ENCODE measurements around the gene POLR2H. TPM values are rescaled to one million over a fixed set of nuclear protein-coding genes. Genes with fewer than 3 reads are reported as not detected.

POLR2H gene
- total RNA-seq, 1 donor from 2014 or later: 60.5 TPM

- Mint-ChIP-seq H3K27me3 (no peaks in the 10 kb centered on the region), H3K4me3 (peak overlapping the region; percentile 86), H3K4me1 (peaks cover 28% of the 10 kb centered on the region), H3K36me3 (ENCODE audit: low read depth) (peaks cover 39% of the 10 kb centered on the region), H3K9me3 (no peaks in the 10 kb centered on the region), H3K27ac (peak overlapping the region; percentile 78)
- intact Hi-C loops (cut with micrococcal nuclease): loop anchor here (1.0 to 2.0 kb wide), 3 partner anchors 19 to 679 kb away; partner anchors contain the start of gene EIF2B5
- ATAC-seq (ENCODE audit: low read depth) (no peak), DNase-seq (no peak)
- POLR2A ChIA-PET: interaction anchor here (0.7 to 1.4 kb wide), 7 partner anchors 10 to 46 kb away, joined by 3 to 5 read pairs (median 3); no protein-coding TSS in a partner anchor
- TF ChIP-seq CTCF (IDR thresholded peaks at IDR 0.05): no peak
- CTCF ChIA-PET: interaction anchor here (1.4 kb wide), 1 partner anchor 27 kb away, joined by 3 read pairs; no protein-coding TSS in a partner anchor
Observed at GRCh38 chr3:184315871-184316661, 45.4 kb upstream of the POLR2H start.

- intact Hi-C loops (cut with micrococcal nuclease): no loop called here
Observed at GRCh38 chr3:184316792-184317191, 44.7 kb upstream of the POLR2H start.

GRCh38 chr3:184317201-184317600 is 44.3 kb upstream of the POLR2H start:
- no peaks in the 10 kb centered on the region for H3K27me3 Mint-ChIP-seq
- CTCF ChIA-PET: no interaction called here
- no peaks in the 10 kb centered on the region for H3K9me3 Mint-ChIP-seq
- intact Hi-C loops (cut with micrococcal nuclease): no loop called here
- H3K4me3 Mint-ChIP-seq: peak overlapping the region; percentile 21
- peaks cover 50% of the 10 kb centered on the region for H3K36me3 Mint-ChIP-seq (ENCODE audit: low read depth)
- DNase-seq: no peak
- no peak for ATAC-seq (ENCODE audit: low read depth)
- H3K4me1 Mint-ChIP-seq: peaks cover 28% of the 10 kb centered on the region
- POLR2A ChIA-PET: interaction anchor here (1.4 kb wide), 1 partner anchor 10 kb away, joined by 3 read pairs; no protein-coding TSS in a partner anchor
- H3K27ac Mint-ChIP-seq: no peak overlapping the region
- no peak for TF ChIP-seq CTCF (IDR thresholded peaks at IDR 0.05)

More at GRCh38 chr3:184316792-184317191, 44.7 kb upstream of the POLR2H start:
- POLR2A ChIA-PET: interaction anchor here (0.8 to 1.4 kb wide), 2 partner anchors 10 to 45 kb away, joined by 3 to 5 read pairs; no protein-coding TSS in a partner anchor
- Mint-ChIP-seq H3K36me3 (ENCODE audit: low read depth) (peaks cover 46% of the 10 kb centered on the region), H3K27me3 (no peaks in the 10 kb centered on the region), H3K27ac (peak overlapping the region; percentile 78), H3K9me3 (no peaks in the 10 kb centered on the region), H3K4me3 (peak overlapping the region; percentile 86), H3K4me1 (peaks cover 28% of the 10 kb centered on the region)
- ATAC-seq (ENCODE audit: low read depth) (no peak), DNase-seq (no peak)
- CTCF ChIA-PET: interaction anchor here (1.4 kb wide), 1 partner anchor 28 kb away, joined by 3 read pairs; no protein-coding TSS in a partner anchor
- no peak for TF ChIP-seq CTCF (IDR thresholded peaks at IDR 0.05)

DNA sequence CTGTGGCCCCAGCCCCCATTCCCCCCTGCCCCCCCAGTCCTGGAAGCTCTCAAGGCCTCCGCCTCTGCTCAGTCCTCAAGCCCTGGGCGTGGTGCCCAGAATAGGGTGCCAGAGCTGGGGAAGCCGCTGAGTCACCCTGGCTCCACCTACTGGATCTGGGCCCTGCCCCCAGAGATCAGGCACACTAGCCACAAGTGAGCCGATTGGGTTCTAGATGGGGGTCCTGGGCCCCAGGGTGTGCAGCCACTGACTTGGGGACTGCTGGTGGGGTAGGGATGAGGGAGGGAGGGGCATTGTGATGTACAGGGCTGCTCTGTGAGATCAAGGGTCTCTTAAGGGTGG is 41.4 kb upstream of the POLR2H start:
- Mint-ChIP-seq H3K9me3 (no peaks in the 10 kb centered on the region), H3K27me3 (no peaks in the 10 kb centered on the region), H3K4me1 (peaks cover 25% of the 10 kb centered on the region), H3K36me3 (ENCODE audit: low read depth) (peaks cover 78% of the 10 kb centered on the region), H3K4me3 (no peak overlapping the region), H3K27ac (no peak overlapping the region)
- intact Hi-C loops (cut with micrococcal nuclease): no loop called here
- CTCF ChIA-PET: no interaction called here
- no peak for TF ChIP-seq CTCF (IDR thresholded peaks at IDR 0.05)
- POLR2A ChIA-PET: no interaction called here
- ATAC-seq (ENCODE audit: low read depth) (no peak), DNase-seq (no peak)

- Mint-ChIP-seq H3K4me1 (peaks cover 15% of the 10 kb centered on the region), H3K27ac (no peak overlapping the region), H3K36me3 (ENCODE audit: low read depth) (peaks cover 90% of the 10 kb centered on the region), H3K27me3 (no peaks in the 10 kb centered on the region), H3K9me3 (no peaks in the 10 kb centered on the region), H3K4me3 (no peak overlapping the region)
- no peak for TF ChIP-seq CTCF (IDR thresholded peaks at IDR 0.05)
- DNase-seq: no peak
- ChIA-PET POLR2A (no interaction called here), CTCF (no interaction called here)
- no peak for ATAC-seq (ENCODE audit: low read depth)
- intact Hi-C loops (cut with micrococcal nuclease): no loop called here
Observed at GRCh38 chr3:184321666-184322065, 39.8 kb upstream of the POLR2H start.
